Panc1 (cell line): ENCODE data around the gene PCNT. TPM values are rescaled to one million over a fixed set of nuclear protein-coding genes. Genes with fewer than 3 reads are reported as not detected.

Experiments used
- ATAC-seq: fragments of 200-7000 bp; cut with Tn5 transposase; 2 replicates; pipeline ENCODE4 v1.9.1; 2020; ENCODE audit warnings: mild to moderate bottlenecking, moderate library complexity
- BruUV-seq: library from RNA; stranded (reverse); fragments of 400-500 nt; replicated peaks from 2 replicates; lab custom pipeline; 2021; lab: Mats Ljungman, UMichigan
- CTCF ChIA-PET: fragments of 300-600 bp; sonication (Branson Sonifier 250); formaldehyde crosslinking; loops from one replicate; lab custom pipeline; 2022; ENCODE audit warnings: antibody characterized with exemption; lab: Charles Lee
- POLR2A ChIA-PET: fragments of 300-600 bp; sonication (Branson Sonifier 250); formaldehyde crosslinking; loops from one replicate; lab custom pipeline; 2022; ENCODE audit warnings: antibody characterized with exemption; lab: Charles Lee
- DNase-seq: peaks from one replicate; pipeline ENCODE4 v3.0.0-alpha.2; 2010; ENCODE audit warnings: low read depth, low spot score
- H3K27ac ChIP-seq: 2 replicates; pipeline ENCODE4 v1.5.1; 2011; ENCODE audit warnings: mild to moderate bottlenecking, low read length, inconsistent platforms
- H3K27me3 ChIP-seq: fragments of 200-500 bp; sonication (Bioruptor generic); 2 replicates; pipeline ENCODE4 v1.6.0; 2014; ENCODE audit warnings: low read length, inconsistent platforms; ENCODE audit not compliant: control insufficient read depth, insufficient read depth
- H3K36me3 ChIP-seq: fragments of 200-500 bp; sonication (Bioruptor generic); 2 replicates; pipeline ENCODE4 v1.5.1; 2014; ENCODE audit warnings: inconsistent platforms, mild to moderate bottlenecking, low read length, moderate library complexity; ENCODE audit not compliant: control insufficient read depth, insufficient read depth
- H3K4me1 ChIP-seq: 2 replicates; pipeline ENCODE4 v1.5.1; 2011; ENCODE audit warnings: inconsistent platforms, mild to moderate bottlenecking, low read length, moderate library complexity; ENCODE audit not compliant: control insufficient read depth, insufficient read depth
- H3K4me3 ChIP-seq, 2 experiments: 2 replicates each; pipeline ENCODE4 v1.5.1; 2011 to 2012; ENCODE audit warnings: low read depth in 2 of 2, low read length in 2 of 2, mild to moderate bottlenecking in 2 of 2, inconsistent platforms in 1 of 2, moderate library complexity in 1 of 2
- H3K9me3 ChIP-seq: fragments of 200-500 bp; sonication (Bioruptor generic); 2 replicates; pipeline ENCODE4 v1.5.1; 2014; ENCODE audit warnings: low read depth, mild to moderate bottlenecking, inconsistent platforms, low read length, moderate library complexity; ENCODE audit not compliant: control insufficient read depth, insufficient read depth
- POLR2AphosphoS5 ChIP-seq: IDR thresholded peaks from 2 replicates; pipeline ENCODE4 v1.6.1; 2012; ENCODE audit warnings: mild to moderate bottlenecking, low read depth, low read length, moderate library complexity
- SIN3A ChIP-seq: IDR thresholded peaks from 2 replicates; pipeline ENCODE4 v1.6.1; 2012; ENCODE audit warnings: low read depth, mild to moderate bottlenecking, low read length, moderate library complexity, borderline replicate concordance; ENCODE audit not compliant: insufficient read depth
- TCF7L2 ChIP-seq: IDR thresholded peaks from 2 replicates; pipeline ENCODE4 v1.6.1; 2011; ENCODE audit warnings: mild to moderate bottlenecking, low read depth, low read length, inconsistent platforms
- in situ Hi-C: cut with HindIII; loops from 2 replicates; pipeline ENCODE4 v1.10.0; 2016; ENCODE audit warnings: low sequenced_read_pairs, low pct_unique_long_range_greater_than_20kb
- intact Hi-C: fragments of 100-400 bp; cut with micrococcal nuclease; formaldehyde crosslinking; loops from one replicate; pipeline ENCODE4 v1.10.0; 2022; ENCODE audit not compliant: unreplicated experiment
- total RNA-seq: library from RNA; stranded (reverse); gene quantifications from one replicate; pipeline ENCODE4 v1.2.1, GENCODE V29; 2021; ENCODE audit not compliant: unreplicated experiment
- TF ChIP-seq, protein P1 (sequence below): fragments of 450-650 bp; IDR thresholded peaks from 2 replicates; pipeline ENCODE4 v1.5.1; 2017; ENCODE audit warnings: mild to moderate bottlenecking
- TF ChIP-seq, protein P2 (sequence below), 2 experiments: IDR thresholded peaks; 2 replicates each; pipeline ENCODE4 v1.6.1; 2011 to 2012; ENCODE audit warnings: low read depth in 2 of 2, control low read depth in 1 of 2, low read length in 1 of 2, mild to moderate bottlenecking in 1 of 2, moderate library complexity in 1 of 2; ENCODE audit not compliant: insufficient read depth in 1 of 2

Gene PCNT
- total RNA-seq, 1 experiment from 2014 or later, result 44.3 TPM

DNA sequence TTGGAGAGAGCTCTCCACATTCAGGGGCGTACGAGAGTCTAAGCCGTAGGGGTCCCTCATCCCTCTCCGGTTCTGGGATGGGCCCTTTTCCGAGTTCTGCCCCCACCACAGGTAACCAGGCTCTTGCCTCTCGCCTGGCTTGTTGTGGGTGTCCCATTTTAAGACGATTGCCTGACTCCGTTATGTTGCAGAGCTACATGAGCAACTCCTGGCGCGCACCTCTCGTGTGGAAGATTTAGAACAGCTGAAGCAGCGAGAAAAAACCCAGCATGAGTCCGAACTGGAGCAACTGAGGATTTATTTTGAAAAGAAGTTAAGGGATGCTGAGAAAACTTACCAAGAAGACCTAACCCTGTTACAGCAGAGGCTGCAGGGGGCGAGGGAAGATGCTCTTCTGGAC, 29.0 kb downstream of the PCNT start:
- intact Hi-C loops, result no loop called here
- in situ Hi-C loops, result no loop called here
- H3K27me3 ChIP-seq, result no peaks in the 10 kb centered on the region
- no peak overlapping the region for H3K4me3 ChIP-seq
- no peak overlapping the region for H3K27ac ChIP-seq
- ChIA-PET CTCF (no interaction called here), POLR2A (no interaction called here)
- TF ChIP-seq, protein P1, sequence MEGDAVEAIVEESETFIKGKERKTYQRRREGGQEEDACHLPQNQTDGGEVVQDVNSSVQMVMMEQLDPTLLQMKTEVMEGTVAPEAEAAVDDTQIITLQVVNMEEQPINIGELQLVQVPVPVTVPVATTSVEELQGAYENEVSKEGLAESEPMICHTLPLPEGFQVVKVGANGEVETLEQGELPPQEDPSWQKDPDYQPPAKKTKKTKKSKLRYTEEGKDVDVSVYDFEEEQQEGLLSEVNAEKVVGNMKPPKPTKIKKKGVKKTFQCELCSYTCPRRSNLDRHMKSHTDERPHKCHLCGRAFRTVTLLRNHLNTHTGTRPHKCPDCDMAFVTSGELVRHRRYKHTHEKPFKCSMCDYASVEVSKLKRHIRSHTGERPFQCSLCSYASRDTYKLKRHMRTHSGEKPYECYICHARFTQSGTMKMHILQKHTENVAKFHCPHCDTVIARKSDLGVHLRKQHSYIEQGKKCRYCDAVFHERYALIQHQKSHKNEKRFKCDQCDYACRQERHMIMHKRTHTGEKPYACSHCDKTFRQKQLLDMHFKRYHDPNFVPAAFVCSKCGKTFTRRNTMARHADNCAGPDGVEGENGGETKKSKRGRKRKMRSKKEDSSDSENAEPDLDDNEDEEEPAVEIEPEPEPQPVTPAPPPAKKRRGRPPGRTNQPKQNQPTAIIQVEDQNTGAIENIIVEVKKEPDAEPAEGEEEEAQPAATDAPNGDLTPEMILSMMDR, result no peak
- TF ChIP-seq, protein P2, sequence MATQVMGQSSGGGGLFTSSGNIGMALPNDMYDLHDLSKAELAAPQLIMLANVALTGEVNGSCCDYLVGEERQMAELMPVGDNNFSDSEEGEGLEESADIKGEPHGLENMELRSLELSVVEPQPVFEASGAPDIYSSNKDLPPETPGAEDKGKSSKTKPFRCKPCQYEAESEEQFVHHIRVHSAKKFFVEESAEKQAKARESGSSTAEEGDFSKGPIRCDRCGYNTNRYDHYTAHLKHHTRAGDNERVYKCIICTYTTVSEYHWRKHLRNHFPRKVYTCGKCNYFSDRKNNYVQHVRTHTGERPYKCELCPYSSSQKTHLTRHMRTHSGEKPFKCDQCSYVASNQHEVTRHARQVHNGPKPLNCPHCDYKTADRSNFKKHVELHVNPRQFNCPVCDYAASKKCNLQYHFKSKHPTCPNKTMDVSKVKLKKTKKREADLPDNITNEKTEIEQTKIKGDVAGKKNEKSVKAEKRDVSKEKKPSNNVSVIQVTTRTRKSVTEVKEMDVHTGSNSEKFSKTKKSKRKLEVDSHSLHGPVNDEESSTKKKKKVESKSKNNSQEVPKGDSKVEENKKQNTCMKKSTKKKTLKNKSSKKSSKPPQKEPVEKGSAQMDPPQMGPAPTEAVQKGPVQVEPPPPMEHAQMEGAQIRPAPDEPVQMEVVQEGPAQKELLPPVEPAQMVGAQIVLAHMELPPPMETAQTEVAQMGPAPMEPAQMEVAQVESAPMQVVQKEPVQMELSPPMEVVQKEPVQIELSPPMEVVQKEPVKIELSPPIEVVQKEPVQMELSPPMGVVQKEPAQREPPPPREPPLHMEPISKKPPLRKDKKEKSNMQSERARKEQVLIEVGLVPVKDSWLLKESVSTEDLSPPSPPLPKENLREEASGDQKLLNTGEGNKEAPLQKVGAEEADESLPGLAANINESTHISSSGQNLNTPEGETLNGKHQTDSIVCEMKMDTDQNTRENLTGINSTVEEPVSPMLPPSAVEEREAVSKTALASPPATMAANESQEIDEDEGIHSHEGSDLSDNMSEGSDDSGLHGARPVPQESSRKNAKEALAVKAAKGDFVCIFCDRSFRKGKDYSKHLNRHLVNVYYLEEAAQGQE (IDR thresholded peaks at IDR 0.05; ENCODE audit: insufficient read depth in 1 of 2, low read depth in 2 of 2, low read length in 1 of 2), result no peak
- TF ChIP-seq SIN3A (no peak), POLR2AphosphoS5 (no peak), TCF7L2 (no peak)
- no peak for ATAC-seq
- no TSS peak for BruUV-seq
- no peaks in the 10 kb centered on the region for H3K9me3 ChIP-seq
- no peak for DNase-seq
- peaks cover 7% of the 10 kb centered on the region for H3K36me3 ChIP-seq
- no peaks in the 10 kb centered on the region for H3K4me1 ChIP-seq

DNA sequence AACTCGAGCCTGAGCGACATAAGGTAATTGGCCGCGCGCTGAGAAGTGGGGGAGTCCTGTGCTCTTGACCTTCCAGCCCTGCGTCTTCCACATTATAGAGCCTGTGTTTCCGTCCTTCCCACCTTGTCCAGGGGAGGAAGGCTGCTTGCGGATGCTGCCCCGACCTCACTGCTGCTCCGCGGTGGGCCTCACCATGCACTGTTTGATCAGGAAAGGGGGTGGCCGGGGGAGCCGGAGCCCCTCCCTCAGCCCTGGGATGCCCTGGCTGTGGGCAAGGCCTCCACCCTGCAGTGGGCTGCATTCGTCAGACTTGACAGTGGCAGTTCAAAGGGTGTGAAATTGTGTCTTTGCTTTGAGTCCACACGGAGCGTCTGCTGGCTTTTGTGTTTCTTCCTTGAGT, 30.1 kb downstream of the PCNT start:
- no peaks in the 10 kb centered on the region for H3K9me3 ChIP-seq
- H3K4me1 ChIP-seq, result no peaks in the 10 kb centered on the region
- intact Hi-C loops, result no loop called here
- in situ Hi-C loops, result no loop called here
- no peak for DNase-seq
- no peak overlapping the region for H3K4me3 ChIP-seq
- BruUV-seq, result no TSS peak
- ChIA-PET POLR2A (no interaction called here), CTCF (no interaction called here)
- peaks cover 7% of the 10 kb centered on the region for H3K36me3 ChIP-seq
- no peaks in the 10 kb centered on the region for H3K27me3 ChIP-seq
- ATAC-seq, result no peak
- no peak for TF ChIP-seq POLR2AphosphoS5
- TF ChIP-seq, protein P1, result no peak
- TF ChIP-seq SIN3A, result no peak
- TF ChIP-seq, protein P2 (IDR thresholded peaks at IDR 0.05; ENCODE audit: insufficient read depth in 1 of 2, low read depth in 2 of 2, low read length in 1 of 2), result no peak
- no peak for TF ChIP-seq TCF7L2
- no peak overlapping the region for H3K27ac ChIP-seq
